ENCODE results near the gene MKKS. TPM values are rescaled to one million over a fixed set of nuclear protein-coding genes. Genes with fewer than 3 reads are reported as not detected.

MKKS gene
- total and polyA plus RNA-seq, 2 experiments from 2014 or later: 15.0 to 17.4 TPM

DNA sequence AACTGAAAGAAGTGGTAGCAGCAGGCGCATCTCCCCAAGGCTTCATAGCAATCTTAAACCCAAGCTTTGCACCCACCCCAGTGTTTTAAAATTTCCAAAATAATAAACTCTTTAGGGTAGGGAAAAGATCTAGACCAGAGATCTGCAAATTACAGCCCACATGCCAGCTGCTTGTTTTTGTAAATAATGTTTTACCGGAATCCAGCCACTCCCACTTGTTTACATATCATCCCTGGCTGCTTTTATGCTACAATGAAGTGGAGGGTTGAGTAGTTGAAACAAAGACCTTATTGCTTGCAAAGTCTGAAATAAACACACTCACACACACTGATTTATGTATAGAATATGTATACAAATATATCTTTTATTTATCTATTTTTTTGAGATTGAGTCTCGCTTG is 31.1 kb upstream of the MKKS start:
- H4K20me1 ChIP-seq (ENCODE audit: insufficient read depth, poor library complexity, severe bottlenecking): no peaks in the 10 kb centered on the region
- no peak overlapping the region for H3K27ac ChIP-seq
- no peaks in the 10 kb centered on the region for H3K79me2 ChIP-seq
- no peaks in the 10 kb centered on the region for H3K9me3 ChIP-seq (ENCODE audit: low read depth)
- no peaks in the 10 kb centered on the region for H3K9me2 ChIP-seq (replicated peaks; ENCODE audit: insufficient read depth)
- no peaks in the 10 kb centered on the region for H3K27me3 ChIP-seq
- H3K4me2 ChIP-seq: no peak overlapping the region
- no peaks in the 10 kb centered on the region for H3K36me3 ChIP-seq (replicated peaks; ENCODE audit: insufficient read depth, low read depth)
- TF ChIP-seq CTCF (IDR thresholded peaks at IDR 0.05; ENCODE audit: poor library complexity): no peak
- no peak for TF ChIP-seq EZH2 (IDR thresholded peaks at IDR 0.05; ENCODE audit: borderline replicate concordance)
- no peak for TF ChIP-seq EZH2phosphoT487 (IDR thresholded peaks at IDR 0.05; ENCODE audit: low read depth, severe bottlenecking, unreplicated experiment)
- no peak overlapping the region for H2AFZ ChIP-seq
- peaks cover 7% of the 10 kb centered on the region for H3K4me1 ChIP-seq (ENCODE audit: insufficient read depth)
- no peak for DNase-seq (ENCODE audit: low spot score)
- WGBS (ENCODE audit: low lambda C conversion rate, missing lambda C conversion rate): 79% methylated on average over 3 of the region's 3 CpGs
- H3K4me3 ChIP-seq: no peak overlapping the region

GRCh38 chr20:10463622-10464021 is 29.6 kb upstream of the MKKS start:
- Histone ChIP-seq H3K27me3 (no peaks in the 10 kb centered on the region), H3K4me2 (no peak overlapping the region), H2AFZ (no peak overlapping the region), H3K4me3 (no peak overlapping the region), H3K36me3 (replicated peaks; ENCODE audit: insufficient read depth, low read depth) (no peaks in the 10 kb centered on the region), H3K27ac (no peak overlapping the region), H3K9me3 (ENCODE audit: low read depth) (no peaks in the 10 kb centered on the region), H3K79me2 (peaks cover 3% of the 10 kb centered on the region), H4K20me1 (ENCODE audit: insufficient read depth, poor library complexity, severe bottlenecking) (no peaks in the 10 kb centered on the region), H3K9me2 (replicated peaks; ENCODE audit: insufficient read depth) (no peaks in the 10 kb centered on the region), H3K4me1 (ENCODE audit: insufficient read depth) (peaks cover 3% of the 10 kb centered on the region)
- TF ChIP-seq EZH2phosphoT487 (IDR thresholded peaks at IDR 0.05; ENCODE audit: low read depth, severe bottlenecking, unreplicated experiment) (no peak), EZH2 (IDR thresholded peaks at IDR 0.05; ENCODE audit: borderline replicate concordance) (no peak), CTCF (IDR thresholded peaks at IDR 0.05; ENCODE audit: poor library complexity) (no peak)
- 98% methylated on average over 2 of the region's 2 CpGs for WGBS (ENCODE audit: low lambda C conversion rate, missing lambda C conversion rate)
- no peak for DNase-seq (ENCODE audit: low spot score)

GRCh38 chr20:10462516-10462915 is 28.5 kb upstream of the MKKS start:
- TF ChIP-seq EZH2 (IDR thresholded peaks at IDR 0.05; ENCODE audit: borderline replicate concordance) (no peak), EZH2phosphoT487 (IDR thresholded peaks at IDR 0.05; ENCODE audit: low read depth, severe bottlenecking, unreplicated experiment) (no peak), CTCF (IDR thresholded peaks at IDR 0.05; ENCODE audit: poor library complexity) (no peak)
- H3K79me2 ChIP-seq: peaks cover 8% of the 10 kb centered on the region
- H3K9me2 ChIP-seq (replicated peaks; ENCODE audit: insufficient read depth): no peaks in the 10 kb centered on the region
- H3K4me3 ChIP-seq: no peak overlapping the region
- H3K4me2 ChIP-seq: no peak overlapping the region
- no peaks in the 10 kb centered on the region for H3K9me3 ChIP-seq (ENCODE audit: low read depth)
- H3K27me3 ChIP-seq: no peaks in the 10 kb centered on the region
- no peaks in the 10 kb centered on the region for H4K20me1 ChIP-seq (ENCODE audit: insufficient read depth, poor library complexity, severe bottlenecking)
- no peaks in the 10 kb centered on the region for H3K36me3 ChIP-seq (replicated peaks; ENCODE audit: insufficient read depth, low read depth)
- peaks cover 3% of the 10 kb centered on the region for H3K4me1 ChIP-seq (ENCODE audit: insufficient read depth)
- H3K27ac ChIP-seq: no peak overlapping the region
- no peak overlapping the region for H2AFZ ChIP-seq
- no peak for DNase-seq (ENCODE audit: low spot score)

GRCh38 chr20:10461495-10461894 is 27.5 kb upstream of the MKKS start:
- Histone ChIP-seq H3K27ac (no peak overlapping the region), H4K20me1 (ENCODE audit: insufficient read depth, poor library complexity, severe bottlenecking) (no peaks in the 10 kb centered on the region), H2AFZ (no peak overlapping the region), H3K79me2 (peaks cover 13% of the 10 kb centered on the region), H3K27me3 (no peaks in the 10 kb centered on the region), H3K4me1 (ENCODE audit: insufficient read depth) (no peaks in the 10 kb centered on the region), H3K36me3 (replicated peaks; ENCODE audit: insufficient read depth, low read depth) (no peaks in the 10 kb centered on the region), H3K9me3 (ENCODE audit: low read depth) (no peaks in the 10 kb centered on the region), H3K4me3 (no peak overlapping the region), H3K4me2 (no peak overlapping the region), H3K9me2 (replicated peaks; ENCODE audit: insufficient read depth) (no peaks in the 10 kb centered on the region)
- no peak for TF ChIP-seq CTCF (IDR thresholded peaks at IDR 0.05; ENCODE audit: poor library complexity)
- no peak for TF ChIP-seq EZH2phosphoT487 (IDR thresholded peaks at IDR 0.05; ENCODE audit: low read depth, severe bottlenecking, unreplicated experiment)
- TF ChIP-seq EZH2 (IDR thresholded peaks at IDR 0.05; ENCODE audit: borderline replicate concordance): no peak
- DNase-seq (ENCODE audit: low spot score): no peak
- 93% methylated on average over 2 of the region's 2 CpGs for WGBS (ENCODE audit: low lambda C conversion rate, missing lambda C conversion rate)

All from hepatocyte (in vitro differentiated cells).